Measurements from ENCODE around the gene CCDC40. TPM values are rescaled to one million over a fixed set of nuclear protein-coding genes. Genes with fewer than 3 reads are reported as not detected.

The CCDC40 gene
- total RNA-seq, 1 experiment from 2014 or later, result 7.5 TPM

DNA sequence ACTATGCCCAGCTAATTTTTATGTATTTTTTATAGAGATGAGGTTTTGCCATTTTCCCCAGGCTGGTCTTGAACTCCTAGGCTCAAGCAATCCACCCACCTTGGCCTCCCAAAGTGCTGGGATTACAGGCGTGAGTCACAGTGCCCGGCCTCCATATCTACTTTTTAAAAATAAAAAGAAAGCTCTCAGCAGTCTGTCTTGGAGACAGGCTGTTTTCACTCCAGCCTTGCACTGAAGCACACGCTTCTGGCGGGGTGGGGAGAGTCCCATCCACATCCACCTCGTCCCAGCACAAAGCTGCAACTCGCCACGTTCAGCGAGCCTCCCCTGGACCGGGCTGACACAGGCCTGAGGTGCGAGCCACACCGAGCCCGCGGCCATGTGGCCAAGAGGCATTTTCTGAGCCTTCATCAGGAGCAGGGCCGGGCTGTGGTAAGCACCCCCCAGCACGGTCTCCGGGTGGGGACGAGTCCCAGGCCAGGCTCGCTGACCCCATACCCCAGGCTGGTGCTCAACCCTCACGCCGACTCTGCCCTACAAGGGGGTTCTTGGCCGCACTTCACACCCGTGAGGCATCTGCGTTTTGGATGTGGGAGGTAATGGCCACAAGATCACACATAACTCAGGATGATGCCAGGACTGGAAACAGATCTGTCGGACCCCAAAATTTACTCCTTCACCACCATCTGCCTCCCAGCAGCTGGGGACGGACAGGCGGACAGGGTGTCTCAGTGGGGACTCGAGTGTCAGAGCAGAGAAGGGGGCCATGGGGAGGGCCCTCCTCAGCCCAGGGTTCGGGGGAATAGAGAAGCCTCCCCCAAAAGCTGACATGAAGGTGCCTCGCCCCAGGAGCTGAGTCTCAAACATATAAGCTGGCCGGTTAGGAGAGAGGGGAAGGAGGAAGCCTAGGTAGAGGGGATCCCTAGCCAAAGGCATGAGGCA lies 29.4 kb upstream of the CCDC40 start:
- H3K4me1 ChIP-seq (ENCODE audit: insufficient read depth, low read length), result peaks cover 8% of the 10 kb centered on the region; the same call in 1 of the 2 replicates
- intact Hi-C loops (cut with micrococcal nuclease), result loop anchor here (1.0 to 5.0 kb wide), 2 partner anchors 75 to 95 kb away; no protein-coding TSS in a partner anchor
- ChIA-PET POLR2A (ENCODE audit: unreplicated experiment) (interaction anchor here (0.5 kb wide), 1 partner anchor 108 kb away, joined by 3 read pairs; no protein-coding TSS in a partner anchor), CTCF (interaction anchor here (0.6 to 1.1 kb wide), 6 partner anchors 22 to 199 kb away, joined by 3 to 13 read pairs (median 4); no protein-coding TSS in a partner anchor)
- BruUV-seq (replicated peaks), result no TSS peak
- DNase-seq (no peak), ATAC-seq (no peak)
- H4K20me1 ChIP-seq (ENCODE audit: low read length), result no peaks in the 10 kb centered on the region
- H2AFZ ChIP-seq (ENCODE audit: low read length), result no peak overlapping the region
- H3K27me3 ChIP-seq (ENCODE audit: low read length), result no peaks in the 10 kb centered on the region
- no peaks in the 10 kb centered on the region for H3F3A ChIP-seq (ENCODE audit: low read length, unreplicated experiment)
- TF ChIP-seq, protein P1, sequence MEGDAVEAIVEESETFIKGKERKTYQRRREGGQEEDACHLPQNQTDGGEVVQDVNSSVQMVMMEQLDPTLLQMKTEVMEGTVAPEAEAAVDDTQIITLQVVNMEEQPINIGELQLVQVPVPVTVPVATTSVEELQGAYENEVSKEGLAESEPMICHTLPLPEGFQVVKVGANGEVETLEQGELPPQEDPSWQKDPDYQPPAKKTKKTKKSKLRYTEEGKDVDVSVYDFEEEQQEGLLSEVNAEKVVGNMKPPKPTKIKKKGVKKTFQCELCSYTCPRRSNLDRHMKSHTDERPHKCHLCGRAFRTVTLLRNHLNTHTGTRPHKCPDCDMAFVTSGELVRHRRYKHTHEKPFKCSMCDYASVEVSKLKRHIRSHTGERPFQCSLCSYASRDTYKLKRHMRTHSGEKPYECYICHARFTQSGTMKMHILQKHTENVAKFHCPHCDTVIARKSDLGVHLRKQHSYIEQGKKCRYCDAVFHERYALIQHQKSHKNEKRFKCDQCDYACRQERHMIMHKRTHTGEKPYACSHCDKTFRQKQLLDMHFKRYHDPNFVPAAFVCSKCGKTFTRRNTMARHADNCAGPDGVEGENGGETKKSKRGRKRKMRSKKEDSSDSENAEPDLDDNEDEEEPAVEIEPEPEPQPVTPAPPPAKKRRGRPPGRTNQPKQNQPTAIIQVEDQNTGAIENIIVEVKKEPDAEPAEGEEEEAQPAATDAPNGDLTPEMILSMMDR (conservative IDR thresholded peaks at IDR 0.05; ENCODE audit: low read depth, low read length), result no peak
- TF ChIP-seq EZH2phosphoT487 (IDR thresholded peaks at IDR 0.05; ENCODE audit: borderline replicate concordance, low read length) (no peak), EZH2 (IDR thresholded peaks at IDR 0.05; ENCODE audit: low read length, unreplicated experiment) (no peak)
- no peak overlapping the region for H3K4me2 ChIP-seq (ENCODE audit: low read length)
- no peak overlapping the region for H3K27ac ChIP-seq (ENCODE audit: low read length)
- no peaks in the 10 kb centered on the region for H3K9me2 ChIP-seq (replicated peaks; ENCODE audit: low read length)
- no peaks in the 10 kb centered on the region for H3K9me3 ChIP-seq (ENCODE audit: low read length)
- H3K9ac ChIP-seq (ENCODE audit: low read length), result no peak overlapping the region
- no peaks in the 10 kb centered on the region for H3K79me2 ChIP-seq (ENCODE audit: low read length)
- no peaks in the 10 kb centered on the region for H3K36me3 ChIP-seq (ENCODE audit: low read depth, low read length)
- H3K4me3 ChIP-seq (ENCODE audit: low read length), result no peak overlapping the region

DNA sequence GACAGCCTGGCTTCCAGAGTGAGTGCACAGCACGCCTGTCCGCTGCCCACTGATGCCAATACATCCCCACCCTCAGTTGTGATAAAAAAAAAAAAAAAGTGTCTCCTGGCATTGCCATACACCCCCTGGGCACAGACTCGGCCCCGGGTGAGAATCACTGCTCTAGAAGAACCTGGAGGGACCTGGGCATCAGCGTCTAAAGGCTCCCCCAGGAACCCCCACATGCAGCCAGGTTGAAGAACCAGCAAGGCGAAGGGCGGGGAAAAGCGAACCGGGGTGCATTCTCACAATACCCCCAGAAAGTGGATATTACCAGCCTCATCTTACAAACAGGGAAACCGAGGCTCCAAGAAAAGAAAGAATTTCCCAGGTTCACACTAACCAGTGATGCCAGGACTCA lies 28.5 kb upstream of the CCDC40 start:
- CTCF ChIA-PET, result interaction anchor here (0.5 to 1.3 kb wide), 8 partner anchors 13 to 296 kb away, joined by 3 to 6 read pairs (median 4); partner anchors contain the start of genes CBX8 and GAA
- intact Hi-C loops (cut with micrococcal nuclease), result loop anchor here (2.0 to 5.0 kb wide), 2 partner anchors 21 to 74 kb away; no protein-coding TSS in a partner anchor
- Histone ChIP-seq H3K9ac (ENCODE audit: low read length) (no peak overlapping the region), H3K27ac (ENCODE audit: low read length) (no peak overlapping the region), H2AFZ (ENCODE audit: low read length) (no peak overlapping the region), H3K27me3 (ENCODE audit: low read length) (no peaks in the 10 kb centered on the region), H3K9me3 (ENCODE audit: low read length) (no peaks in the 10 kb centered on the region), H3K79me2 (ENCODE audit: low read length) (no peaks in the 10 kb centered on the region), H3K4me3 (ENCODE audit: low read length) (no peak overlapping the region), H3F3A (ENCODE audit: low read length, unreplicated experiment) (no peaks in the 10 kb centered on the region), H3K36me3 (ENCODE audit: low read depth, low read length) (no peaks in the 10 kb centered on the region), H3K4me2 (ENCODE audit: low read length) (no peak overlapping the region), H4K20me1 (ENCODE audit: low read length) (no peaks in the 10 kb centered on the region), H3K9me2 (replicated peaks; ENCODE audit: low read length) (no peaks in the 10 kb centered on the region), H3K4me1 (ENCODE audit: insufficient read depth, low read length) (peaks cover 8% of the 10 kb centered on the region; the same call in 1 of the 2 replicates)
- DNase-seq (no peak), ATAC-seq (no peak)
- TF ChIP-seq EZH2 (IDR thresholded peaks at IDR 0.05; ENCODE audit: low read length, unreplicated experiment), result no peak
- no peak for TF ChIP-seq EZH2phosphoT487 (IDR thresholded peaks at IDR 0.05; ENCODE audit: borderline replicate concordance, low read length)
- TF ChIP-seq, protein P1 (conservative IDR thresholded peaks at IDR 0.05; ENCODE audit: low read depth, low read length), result no peak
- POLR2A ChIA-PET (ENCODE audit: unreplicated experiment), result interaction anchor here (0.6 kb wide), 1 partner anchor 126 kb away, joined by 4 read pairs; no protein-coding TSS in a partner anchor
- no TSS peak for BruUV-seq (replicated peaks)
